Measurements from ENCODE around the gene LEMD1.

Gene LEMD1

GRCh38 chr1:205445646-205445935 is 23.7 kb upstream of the LEMD1 start:
- no peaks in the 10 kb centered on the region for H3K27me3 ChIP-seq (ENCODE audit: insufficient read depth, low read length)
- no peak overlapping the region for H2BK5ac ChIP-seq (ENCODE audit: low read depth, low read length, poor library complexity)
- no peak overlapping the region for H4K8ac ChIP-seq (ENCODE audit: low read depth, low read length)
- no peak overlapping the region for H3K18ac ChIP-seq (ENCODE audit: low read length)
- H3K9ac ChIP-seq (ENCODE audit: low read length), result no peak overlapping the region
- WGBS (ENCODE audit: extremely low coverage, insufficient coverage, insufficient read length), result no CpG with 5 or more reads among the region's 5 CpGs
- no peak overlapping the region for H3K23ac ChIP-seq (ENCODE audit: low read length)
- H3K14ac ChIP-seq (ENCODE audit: low read length), result no peak overlapping the region
- H3K4me2 ChIP-seq (ENCODE audit: low read length), result no peak overlapping the region
- no peaks in the 10 kb centered on the region for H3K36me3 ChIP-seq (ENCODE audit: control insufficient read depth in 1 of 2, insufficient read depth in 2 of 2, low read length in 2 of 2)
- no peak overlapping the region for H4K12ac ChIP-seq (ENCODE audit: low read depth, low read length)
- peaks cover 19% of the 10 kb centered on the region for H3K79me1 ChIP-seq (ENCODE audit: low read length)
- H3K4ac ChIP-seq (ENCODE audit: low read depth, low read length), result no peak overlapping the region
- no peak overlapping the region for H4K91ac ChIP-seq (ENCODE audit: low read depth, low read length)
- H3K4me1 ChIP-seq (ENCODE audit: control insufficient read depth in 1 of 2, insufficient read depth in 2 of 2, low read length in 2 of 2), result peaks cover 47 to 50% of the 10 kb centered on the region in 2 experiments
- H2BK12ac ChIP-seq (ENCODE audit: low read length), result no peak overlapping the region
- H2AFZ ChIP-seq (ENCODE audit: insufficient read depth, low read length, poor library complexity), result no peak overlapping the region
- H3K27ac ChIP-seq (ENCODE audit: low read depth, low read length), result no peak overlapping the region
- H3K4me3 ChIP-seq (ENCODE audit: low read depth, low read length), result no peak overlapping the region
- H2BK120ac ChIP-seq (ENCODE audit: insufficient read depth, low read length, poor library complexity), result no peak overlapping the region
- no peaks in the 10 kb centered on the region for H3K9me3 ChIP-seq (ENCODE audit: insufficient read depth, low read depth, low read length)
- peaks cover 15% of the 10 kb centered on the region for H3K79me2 ChIP-seq (ENCODE audit: control insufficient read depth, insufficient read depth, low read length, poor library complexity)
- no peak for DNase-seq
- no peak overlapping the region for H2AK5ac ChIP-seq (ENCODE audit: low read length)

GRCh38 chr1:205444931-205445645 is 23.2 kb upstream of the LEMD1 start:
- Histone ChIP-seq H3K4ac (ENCODE audit: low read depth, low read length) (no peak overlapping the region), H3K23ac (ENCODE audit: low read length) (no peak overlapping the region), H3K79me2 (ENCODE audit: control insufficient read depth, insufficient read depth, low read length, poor library complexity) (peaks cover 15% of the 10 kb centered on the region), H3K27me3 (ENCODE audit: insufficient read depth, low read length) (no peaks in the 10 kb centered on the region), H4K8ac (ENCODE audit: low read depth, low read length) (no peak overlapping the region), H3K4me1 (ENCODE audit: control insufficient read depth in 1 of 2, insufficient read depth in 2 of 2, low read length in 2 of 2) (peaks cover 48 to 51% of the 10 kb centered on the region in 2 experiments), H3K14ac (ENCODE audit: low read length) (no peak overlapping the region), H2BK5ac (ENCODE audit: low read depth, low read length, poor library complexity) (no peak overlapping the region), H3K18ac (ENCODE audit: low read length) (no peak overlapping the region), H2AFZ (ENCODE audit: insufficient read depth, low read length, poor library complexity) (no peak overlapping the region), H3K4me2 (ENCODE audit: low read length) (no peak overlapping the region), H3K9me3 (ENCODE audit: insufficient read depth, low read depth, low read length) (no peaks in the 10 kb centered on the region), H3K79me1 (ENCODE audit: low read length) (peaks cover 16% of the 10 kb centered on the region), H2BK12ac (ENCODE audit: low read length) (no peak overlapping the region), H4K12ac (ENCODE audit: low read depth, low read length) (no peak overlapping the region), H3K27ac (ENCODE audit: low read depth, low read length) (no peak overlapping the region), H3K4me3 (ENCODE audit: low read depth, low read length) (no peak overlapping the region), H2AK5ac (ENCODE audit: low read length) (no peak overlapping the region), H3K36me3 (ENCODE audit: control insufficient read depth in 1 of 2, insufficient read depth in 2 of 2, low read length in 2 of 2) (peaks cover 0 to 2% of the 10 kb centered on the region in 2 experiments), H2BK120ac (ENCODE audit: insufficient read depth, low read length, poor library complexity) (no peak overlapping the region), H3K9ac (ENCODE audit: low read length) (no peak overlapping the region), H4K91ac (ENCODE audit: low read depth, low read length) (no peak overlapping the region)
- no CpG with 5 or more reads among the region's 18 CpGs for WGBS (ENCODE audit: extremely low coverage, insufficient coverage, insufficient read length)
- DNase-seq, result no peak

GRCh38 chr1:205444300-205444930 is 22.6 kb upstream of the LEMD1 start:
- no peaks in the 10 kb centered on the region for H3K9me3 ChIP-seq (ENCODE audit: insufficient read depth, low read depth, low read length)
- no peak overlapping the region for H4K12ac ChIP-seq (ENCODE audit: low read depth, low read length)
- no peak overlapping the region for H3K27ac ChIP-seq (ENCODE audit: low read depth, low read length)
- no peak overlapping the region for H2BK5ac ChIP-seq (ENCODE audit: low read depth, low read length, poor library complexity)
- WGBS (ENCODE audit: extremely low coverage, insufficient coverage, insufficient read length), result no CpG with 5 or more reads among the region's 10 CpGs
- H2BK12ac ChIP-seq (ENCODE audit: low read length), result no peak overlapping the region
- peaks cover 0 to 5% of the 10 kb centered on the region in 2 experiments for H3K36me3 ChIP-seq (ENCODE audit: control insufficient read depth in 1 of 2, insufficient read depth in 2 of 2, low read length in 2 of 2)
- H3K27me3 ChIP-seq (ENCODE audit: insufficient read depth, low read length), result no peaks in the 10 kb centered on the region
- no peak overlapping the region for H3K14ac ChIP-seq (ENCODE audit: low read length)
- no peak overlapping the region for H4K91ac ChIP-seq (ENCODE audit: low read depth, low read length)
- no peak overlapping the region for H3K9ac ChIP-seq (ENCODE audit: low read length)
- H3K4ac ChIP-seq (ENCODE audit: low read depth, low read length), result no peak overlapping the region
- no peak overlapping the region for H3K4me2 ChIP-seq (ENCODE audit: low read length)
- no peak overlapping the region for H2AFZ ChIP-seq (ENCODE audit: insufficient read depth, low read length, poor library complexity)
- peaks cover 12% of the 10 kb centered on the region for H3K79me1 ChIP-seq (ENCODE audit: low read length)
- no peak for DNase-seq
- no peak overlapping the region for H2BK120ac ChIP-seq (ENCODE audit: insufficient read depth, low read length, poor library complexity)
- no peak overlapping the region for H3K4me3 ChIP-seq (ENCODE audit: low read depth, low read length)
- H2AK5ac ChIP-seq (ENCODE audit: low read length), result no peak overlapping the region
- no peak overlapping the region for H4K8ac ChIP-seq (ENCODE audit: low read depth, low read length)
- H3K18ac ChIP-seq (ENCODE audit: low read length), result no peak overlapping the region
- H3K23ac ChIP-seq (ENCODE audit: low read length), result no peak overlapping the region
- peaks cover 49 to 53% of the 10 kb centered on the region in 2 experiments for H3K4me1 ChIP-seq (ENCODE audit: control insufficient read depth in 1 of 2, insufficient read depth in 2 of 2, low read length in 2 of 2)
- H3K79me2 ChIP-seq (ENCODE audit: control insufficient read depth, insufficient read depth, low read length, poor library complexity), result peaks cover 12% of the 10 kb centered on the region

GRCh38 chr1:205443585-205444299 is 21.9 kb upstream of the LEMD1 start:
- no peaks in the 10 kb centered on the region for H3K27me3 ChIP-seq (ENCODE audit: insufficient read depth, low read length)
- H2BK5ac ChIP-seq (ENCODE audit: low read depth, low read length, poor library complexity), result no peak overlapping the region
- H3K4me2 ChIP-seq (ENCODE audit: low read length), result no peak overlapping the region
- H3K4ac ChIP-seq (ENCODE audit: low read depth, low read length), result no peak overlapping the region
- no peak overlapping the region for H3K23ac ChIP-seq (ENCODE audit: low read length)
- H3K18ac ChIP-seq (ENCODE audit: low read length), result no peak overlapping the region
- H3K14ac ChIP-seq (ENCODE audit: low read length), result no peak overlapping the region
- no peak overlapping the region for H3K4me3 ChIP-seq (ENCODE audit: low read depth, low read length)
- no CpG with 5 or more reads among the region's 7 CpGs for WGBS (ENCODE audit: extremely low coverage, insufficient coverage, insufficient read length)
- H2BK120ac ChIP-seq (ENCODE audit: insufficient read depth, low read length, poor library complexity), result no peak overlapping the region
- no peak overlapping the region for H4K91ac ChIP-seq (ENCODE audit: low read depth, low read length)
- H4K8ac ChIP-seq (ENCODE audit: low read depth, low read length), result no peak overlapping the region
- no peak overlapping the region for H2AFZ ChIP-seq (ENCODE audit: insufficient read depth, low read length, poor library complexity)
- H3K79me1 ChIP-seq (ENCODE audit: low read length), result peaks cover 6% of the 10 kb centered on the region
- H2AK5ac ChIP-seq (ENCODE audit: low read length), result no peak overlapping the region
- H3K9ac ChIP-seq (ENCODE audit: low read length), result no peak overlapping the region
- no peak overlapping the region for H2BK12ac ChIP-seq (ENCODE audit: low read length)
- H4K12ac ChIP-seq (ENCODE audit: low read depth, low read length), result no peak overlapping the region
- H3K27ac ChIP-seq (ENCODE audit: low read depth, low read length), result no peak overlapping the region
- no peaks in the 10 kb centered on the region for H3K9me3 ChIP-seq (ENCODE audit: insufficient read depth, low read depth, low read length)
- peaks cover 0 to 5% of the 10 kb centered on the region in 2 experiments for H3K36me3 ChIP-seq (ENCODE audit: control insufficient read depth in 1 of 2, insufficient read depth in 2 of 2, low read length in 2 of 2)
- DNase-seq, result no peak
- H3K79me2 ChIP-seq (ENCODE audit: control insufficient read depth, insufficient read depth, low read length, poor library complexity), result peaks cover 6% of the 10 kb centered on the region
- peaks cover 43 to 47% of the 10 kb centered on the region in 2 experiments for H3K4me1 ChIP-seq (ENCODE audit: control insufficient read depth in 1 of 2, insufficient read depth in 2 of 2, low read length in 2 of 2)

All from trophoblast cell (in vitro differentiated cells and primary cell).